Body of pancreas (tissue), 4 donors: ENCODE measurements around the gene ACTG2.

Experiments
- POLR2A ChIP-seq, 3 donors: fragments of 450-650 bp; IDR thresholded peaks; one replicate each; pipeline ENCODE4 v1.6.1; 2016; ENCODE audit warnings: antibody characterized with exemption in 3 of 3, mild to moderate bottlenecking in 2 of 3
- TF ChIP-seq, protein P1 (sequence below), 7 experiments: fragments of 450-650 bp in 4 of 7; fragments of 200-600 bp in 3 of 7; sonication (generic) in 3 of 7; IDR thresholded peaks; one replicate each; pipeline ENCODE4 v1.5.1; 2016 to 2019; ENCODE audit warnings: antibody characterized with exemption in 7 of 7

DNA sequence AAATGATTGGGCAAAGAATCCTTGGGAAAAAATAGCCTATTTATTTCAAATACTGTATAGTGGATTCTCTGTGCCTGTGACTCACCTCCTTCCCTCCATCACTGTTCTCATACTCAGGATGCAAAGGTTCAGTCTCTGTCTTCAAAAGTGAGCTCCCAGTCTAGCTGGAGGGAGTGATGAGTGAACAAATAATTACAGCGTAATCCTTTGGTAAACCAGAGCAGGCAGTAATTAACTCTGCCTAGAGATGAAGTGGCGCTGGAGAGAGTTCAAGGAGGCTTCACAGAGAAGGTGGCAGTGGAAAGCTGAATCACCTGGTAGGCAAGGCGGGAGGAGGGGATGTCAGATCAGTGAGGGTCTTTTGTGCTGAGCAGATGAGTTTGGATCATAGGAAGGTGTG lies 40.4 kb downstream of the ACTG2 start:
- TF ChIP-seq, protein P1, sequence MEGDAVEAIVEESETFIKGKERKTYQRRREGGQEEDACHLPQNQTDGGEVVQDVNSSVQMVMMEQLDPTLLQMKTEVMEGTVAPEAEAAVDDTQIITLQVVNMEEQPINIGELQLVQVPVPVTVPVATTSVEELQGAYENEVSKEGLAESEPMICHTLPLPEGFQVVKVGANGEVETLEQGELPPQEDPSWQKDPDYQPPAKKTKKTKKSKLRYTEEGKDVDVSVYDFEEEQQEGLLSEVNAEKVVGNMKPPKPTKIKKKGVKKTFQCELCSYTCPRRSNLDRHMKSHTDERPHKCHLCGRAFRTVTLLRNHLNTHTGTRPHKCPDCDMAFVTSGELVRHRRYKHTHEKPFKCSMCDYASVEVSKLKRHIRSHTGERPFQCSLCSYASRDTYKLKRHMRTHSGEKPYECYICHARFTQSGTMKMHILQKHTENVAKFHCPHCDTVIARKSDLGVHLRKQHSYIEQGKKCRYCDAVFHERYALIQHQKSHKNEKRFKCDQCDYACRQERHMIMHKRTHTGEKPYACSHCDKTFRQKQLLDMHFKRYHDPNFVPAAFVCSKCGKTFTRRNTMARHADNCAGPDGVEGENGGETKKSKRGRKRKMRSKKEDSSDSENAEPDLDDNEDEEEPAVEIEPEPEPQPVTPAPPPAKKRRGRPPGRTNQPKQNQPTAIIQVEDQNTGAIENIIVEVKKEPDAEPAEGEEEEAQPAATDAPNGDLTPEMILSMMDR (IDR thresholded peaks at IDR 0.05) = no peak
- TF ChIP-seq POLR2A (IDR thresholded peaks at IDR 0.05) = no peak
